ENCODE measurements around the gene MED12L. TPM values are rescaled to one million over a fixed set of nuclear protein-coding genes. Genes with fewer than 3 reads are reported as not detected.

Gene MED12L
- total and polyA plus RNA-seq, 4 donors, result 11.9 to 23.8 (median 12.6) TPM

DNA sequence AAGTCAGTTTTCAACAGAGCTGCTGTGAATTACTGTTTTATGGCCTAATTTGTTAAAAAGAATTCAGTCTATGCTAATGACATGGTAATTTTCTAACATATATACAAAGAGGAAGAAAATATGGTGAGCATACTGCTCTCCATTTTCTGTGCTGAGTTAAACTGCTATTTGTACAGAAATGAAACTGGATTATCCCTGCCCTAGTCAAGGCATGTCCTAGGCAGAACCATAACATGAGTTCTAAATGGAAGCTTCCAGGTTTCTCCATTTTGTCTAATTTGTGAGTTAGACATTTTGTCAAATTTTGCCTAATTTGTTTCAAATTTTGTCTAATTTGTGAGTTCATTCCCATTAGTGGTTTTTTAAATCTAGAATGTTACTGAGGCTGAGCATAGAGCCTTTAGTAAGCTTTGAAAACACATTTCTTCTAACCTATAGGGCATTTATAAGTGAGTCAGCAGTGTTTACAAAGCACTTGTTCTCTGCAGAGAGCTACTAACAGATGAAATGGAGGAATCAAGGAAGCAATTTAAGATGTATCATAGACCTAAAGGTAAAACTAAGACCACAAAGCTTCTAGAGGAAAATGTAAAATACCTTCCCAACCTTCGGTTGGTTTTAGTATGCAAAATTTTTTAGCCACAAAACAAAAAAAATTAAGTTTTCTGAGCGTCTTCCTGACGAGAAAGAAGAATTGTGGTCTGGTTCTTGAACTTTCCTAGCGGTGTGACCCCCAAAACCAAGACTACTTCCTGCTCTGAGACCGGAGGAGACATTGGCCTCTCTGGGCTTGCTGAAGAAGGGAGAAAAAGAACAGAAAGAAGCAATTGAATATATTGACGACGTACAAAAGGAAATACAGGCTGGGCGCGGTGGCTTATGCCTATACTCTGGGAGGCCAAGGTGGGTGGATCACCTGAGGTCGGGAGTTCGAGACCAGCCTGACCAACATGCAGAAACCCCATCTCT, 183.1 kb downstream of the MED12L start:
- Histone ChIP-seq H3K4me3 (ENCODE audit: low read depth, low read length) (no peak overlapping the region), H3K36me3 (ENCODE audit: control insufficient read depth, insufficient read depth, low read length) (no peaks in the 10 kb centered on the region), H3K4me1 (ENCODE audit: control insufficient read depth, insufficient read depth, low read length) (peaks cover 12% of the 10 kb centered on the region), H3K27me3 (ENCODE audit: control insufficient read depth, insufficient read depth, low read length) (no peaks in the 10 kb centered on the region), H3K27ac (ENCODE audit: low read depth, low read length) (no peak overlapping the region), H3K9me3 (ENCODE audit: control insufficient read depth, insufficient read depth, low read length) (no peaks in the 10 kb centered on the region)
- DNase-seq (ENCODE audit: low read depth in 4 of 6, low spot score in 6 of 6), result no peak
- WGBS (ENCODE audit: insufficient coverage), result 90% methylated on average over 2 of the region's 11 CpGs

- peaks cover 9% of the 10 kb centered on the region for H3K4me1 ChIP-seq (ENCODE audit: control insufficient read depth, insufficient read depth, low read length)
These were observed 184.2 kb downstream of the MED12L start for GRCh38 chr3:151269631-151270030.

GRCh38 chr3:151275091-151275490, 189.6 kb downstream of the MED12L start:
- no peaks in the 10 kb centered on the region for H3K9me3 ChIP-seq (ENCODE audit: control insufficient read depth, insufficient read depth, low read length)
- H3K4me1 ChIP-seq (ENCODE audit: control insufficient read depth, insufficient read depth, low read length), result no peaks in the 10 kb centered on the region
- DNase-seq (ENCODE audit: low read depth in 4 of 6, low spot score in 6 of 6), result no peak
- WGBS (ENCODE audit: insufficient coverage), result no CpG with 5 or more reads among the region's 5 CpGs
- H3K27me3 ChIP-seq (ENCODE audit: control insufficient read depth, insufficient read depth, low read length), result no peaks in the 10 kb centered on the region
- no peak overlapping the region for H3K4me3 ChIP-seq (ENCODE audit: low read depth, low read length)
- no peak overlapping the region for H3K27ac ChIP-seq (ENCODE audit: low read depth, low read length)
- H3K36me3 ChIP-seq (ENCODE audit: control insufficient read depth, insufficient read depth, low read length), result no peaks in the 10 kb centered on the region

More at GRCh38 chr3:151269631-151270030, 184.2 kb downstream of the MED12L start:
- Histone ChIP-seq H3K36me3 (ENCODE audit: control insufficient read depth, insufficient read depth, low read length) (no peaks in the 10 kb centered on the region), H3K27ac (ENCODE audit: low read depth, low read length) (no peak overlapping the region), H3K9me3 (ENCODE audit: control insufficient read depth, insufficient read depth, low read length) (no peaks in the 10 kb centered on the region), H3K27me3 (ENCODE audit: control insufficient read depth, insufficient read depth, low read length) (no peaks in the 10 kb centered on the region), H3K4me3 (ENCODE audit: low read depth, low read length) (no peak overlapping the region)
- 80% methylated on average over 2 of the region's 5 CpGs for WGBS (ENCODE audit: insufficient coverage)
- no peak for DNase-seq (ENCODE audit: low read depth in 4 of 6, low spot score in 6 of 6)

DNA sequence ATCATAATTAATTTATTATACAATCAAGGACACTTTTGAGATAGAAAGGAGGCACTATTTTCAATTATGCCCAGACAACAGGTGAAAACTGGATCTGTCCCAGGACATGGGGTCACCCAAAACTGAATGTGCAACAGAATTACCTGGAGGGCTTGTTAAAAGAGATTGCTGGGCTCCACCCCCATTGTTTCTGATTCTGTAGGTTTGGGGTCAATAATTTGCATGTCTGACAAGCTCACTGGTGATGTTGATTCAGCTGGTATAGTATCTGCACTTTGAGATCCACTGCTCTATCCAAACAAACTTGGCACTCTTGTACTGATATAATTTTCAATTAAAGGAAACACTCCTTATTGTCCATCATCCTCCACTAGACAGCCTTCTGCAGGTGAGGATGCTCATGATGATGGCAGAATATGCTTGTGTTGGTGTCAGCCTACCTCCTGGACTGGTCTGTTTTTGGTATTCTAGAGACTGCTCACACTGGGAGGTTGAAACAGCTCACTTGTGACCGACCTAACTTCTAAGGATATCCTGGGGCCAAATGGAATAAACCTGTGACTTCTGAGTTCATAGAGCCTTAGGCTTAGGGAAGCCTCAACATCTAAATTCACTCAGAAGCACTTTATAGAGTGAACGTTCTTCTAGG, 190.7 kb downstream of the MED12L start:
- Histone ChIP-seq H3K36me3 (ENCODE audit: control insufficient read depth, insufficient read depth, low read length) (no peaks in the 10 kb centered on the region), H3K27me3 (ENCODE audit: control insufficient read depth, insufficient read depth, low read length) (no peaks in the 10 kb centered on the region), H3K4me1 (ENCODE audit: control insufficient read depth, insufficient read depth, low read length) (no peaks in the 10 kb centered on the region), H3K4me3 (ENCODE audit: low read depth, low read length) (no peak overlapping the region), H3K9me3 (ENCODE audit: control insufficient read depth, insufficient read depth, low read length) (no peaks in the 10 kb centered on the region), H3K27ac (ENCODE audit: low read depth, low read length) (no peak overlapping the region)
- 75% methylated on average over 2 of the region's 2 CpGs for WGBS (ENCODE audit: insufficient coverage)
- no peak for DNase-seq (ENCODE audit: low read depth in 4 of 6, low spot score in 6 of 6)

DNA sequence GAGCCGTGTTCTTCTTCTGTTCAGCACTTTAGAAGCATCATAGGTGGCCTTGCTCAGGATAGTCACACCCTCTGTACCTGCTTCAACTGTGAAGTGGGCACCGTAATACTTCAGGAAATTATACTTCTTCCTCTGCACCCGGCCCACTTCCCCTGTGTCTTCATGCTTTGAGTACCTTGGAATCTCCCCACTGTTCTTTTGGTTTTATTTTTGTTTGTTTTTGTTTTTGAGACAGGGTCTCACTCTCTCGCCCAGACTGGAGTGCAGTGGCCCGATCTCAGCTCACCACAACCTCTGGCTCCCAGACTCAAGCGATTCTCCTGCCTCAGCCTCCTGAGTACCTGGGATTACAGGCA, 191.2 kb downstream of the MED12L start:
- Histone ChIP-seq H3K27ac (ENCODE audit: low read depth, low read length) (no peak overlapping the region), H3K9me3 (ENCODE audit: control insufficient read depth, insufficient read depth, low read length) (no peaks in the 10 kb centered on the region), H3K4me1 (ENCODE audit: control insufficient read depth, insufficient read depth, low read length) (no peaks in the 10 kb centered on the region), H3K4me3 (ENCODE audit: low read depth, low read length) (no peak overlapping the region), H3K27me3 (ENCODE audit: control insufficient read depth, insufficient read depth, low read length) (no peaks in the 10 kb centered on the region), H3K36me3 (ENCODE audit: control insufficient read depth, insufficient read depth, low read length) (no peaks in the 10 kb centered on the region)
- WGBS (ENCODE audit: insufficient coverage), result 86% methylated on average over 1 of the region's 6 CpGs
- no peak for DNase-seq (ENCODE audit: low read depth in 4 of 6, low spot score in 6 of 6)

DNA sequence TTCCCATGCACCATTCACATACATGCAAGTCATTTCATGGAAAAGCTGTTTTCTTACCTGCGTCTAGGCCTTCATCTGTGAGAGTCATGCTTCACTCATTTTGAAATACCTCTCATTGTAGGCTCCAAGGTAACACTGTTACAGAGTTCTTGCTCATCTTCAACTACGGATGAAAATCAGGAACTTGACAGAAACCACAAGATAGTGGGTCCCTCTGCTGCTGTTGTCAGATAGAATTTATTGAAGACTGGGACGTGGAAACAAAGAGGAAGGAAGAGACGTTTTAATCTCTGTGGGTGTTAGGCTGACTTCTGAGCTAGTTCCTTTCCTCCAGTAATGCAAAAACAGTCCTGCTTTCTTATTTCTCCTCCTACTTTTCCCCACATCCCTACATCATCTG, 192.8 kb downstream of the MED12L start, which contains the start of gene P2RY14:
Gene P2RY14 (minus strand): TSS at position 313 of the 400 bp plus-strand sequence. CDS start 64,226 bp downstream, outside the sequence.
- no peaks in the 10 kb centered on the region for H3K9me3 ChIP-seq (ENCODE audit: control insufficient read depth, insufficient read depth, low read length)
- no peak for DNase-seq (ENCODE audit: low read depth in 4 of 6, low spot score in 6 of 6)
- no peak within 1 kb of the TSS for H3K27ac ChIP-seq (ENCODE audit: low read depth, low read length)
- no peaks in the 10 kb centered on the region for H3K36me3 ChIP-seq (ENCODE audit: control insufficient read depth, insufficient read depth, low read length)
- WGBS (ENCODE audit: insufficient coverage), result 49% methylated on average over 2 of the region's 4 CpGs
- H3K4me1 ChIP-seq (ENCODE audit: control insufficient read depth, insufficient read depth, low read length), result no peaks in the 10 kb centered on the region
- H3K27me3 ChIP-seq (ENCODE audit: control insufficient read depth, insufficient read depth, low read length), result no peaks in the 10 kb centered on the region
- H3K4me3 ChIP-seq (ENCODE audit: low read depth, low read length), result no peak within 1 kb of the TSS

DNA sequence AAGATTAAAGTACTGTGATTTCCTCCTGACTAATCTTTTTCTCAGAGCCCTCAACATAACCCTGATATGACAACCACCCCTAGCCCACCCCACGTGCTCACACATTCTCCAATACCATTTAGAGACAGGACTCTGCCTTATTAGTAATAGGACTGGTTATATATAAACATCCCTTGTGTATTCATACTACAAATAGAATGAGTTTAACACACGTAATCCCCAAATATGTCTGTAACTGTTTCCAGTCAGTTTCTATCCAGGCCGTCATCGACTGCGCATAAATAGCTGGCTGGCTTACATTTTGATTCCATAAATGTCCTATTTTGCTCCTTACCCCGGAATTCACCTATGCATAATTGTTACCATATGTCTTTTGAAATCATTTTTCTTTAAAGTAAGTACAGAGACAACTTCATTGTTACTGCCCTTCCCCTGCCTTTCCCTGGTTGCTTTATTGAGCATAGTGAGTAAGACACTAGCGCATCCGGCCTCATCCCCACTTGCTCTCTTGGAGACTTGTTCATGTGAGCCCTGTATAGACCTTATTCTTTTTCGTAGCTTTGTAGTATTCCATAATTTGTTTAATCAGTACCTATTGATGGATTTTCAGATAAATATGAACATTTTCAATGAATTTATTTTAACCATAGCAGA, 196.3 kb downstream of the MED12L start:
- no peak for DNase-seq (ENCODE audit: low read depth in 4 of 6, low spot score in 6 of 6)
- H3K27me3 ChIP-seq (ENCODE audit: control insufficient read depth, insufficient read depth, low read length), result no peaks in the 10 kb centered on the region
- H3K9me3 ChIP-seq (ENCODE audit: control insufficient read depth, insufficient read depth, low read length), result no peaks in the 10 kb centered on the region
- H3K36me3 ChIP-seq (ENCODE audit: control insufficient read depth, insufficient read depth, low read length), result no peaks in the 10 kb centered on the region
- WGBS (ENCODE audit: insufficient coverage), result 100% methylated on average over 4 of the region's 9 CpGs
- no peak overlapping the region for H3K4me3 ChIP-seq (ENCODE audit: low read depth, low read length)
- H3K27ac ChIP-seq (ENCODE audit: low read depth, low read length), result no peak overlapping the region
- no peaks in the 10 kb centered on the region for H3K4me1 ChIP-seq (ENCODE audit: control insufficient read depth, insufficient read depth, low read length)

DNA sequence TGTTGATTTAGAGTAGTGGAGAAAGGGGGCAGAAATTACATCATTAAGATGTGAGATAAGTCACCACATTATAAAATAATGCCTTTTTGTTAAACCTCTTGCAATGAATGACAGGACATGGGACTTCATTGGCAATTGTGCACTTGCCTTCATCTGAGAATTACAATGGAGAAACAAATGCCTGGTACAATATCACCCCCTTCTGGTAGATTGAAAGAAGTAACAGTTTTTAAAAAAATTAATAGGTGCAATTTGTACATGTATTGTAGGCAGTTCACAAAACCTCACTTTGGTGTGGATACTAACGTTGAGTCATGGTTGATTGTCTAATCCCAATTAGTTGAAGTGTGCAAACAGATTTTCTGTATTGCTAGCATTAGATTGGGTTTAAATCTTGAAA, 197.5 kb downstream of the MED12L start:
- H3K27me3 ChIP-seq (ENCODE audit: control insufficient read depth, insufficient read depth, low read length), result no peaks in the 10 kb centered on the region
- peak in 5 of 6 donors; percentile 35 to 87 (median 56) for DNase-seq (ENCODE audit: low read depth in 4 of 6, low spot score in 6 of 6)
- H3K4me3 ChIP-seq (ENCODE audit: low read depth, low read length), result no peak overlapping the region
- H3K4me1 ChIP-seq (ENCODE audit: control insufficient read depth, insufficient read depth, low read length), result no peaks in the 10 kb centered on the region
- no peaks in the 10 kb centered on the region for H3K36me3 ChIP-seq (ENCODE audit: control insufficient read depth, insufficient read depth, low read length)
- H3K27ac ChIP-seq (ENCODE audit: low read depth, low read length), result no peak overlapping the region
- WGBS (ENCODE audit: insufficient coverage), result no CpG with 5 or more reads among the region's 1 CpG
- no peaks in the 10 kb centered on the region for H3K9me3 ChIP-seq (ENCODE audit: control insufficient read depth, insufficient read depth, low read length)

- H3K9me3 ChIP-seq (ENCODE audit: control insufficient read depth, insufficient read depth, low read length), result no peaks in the 10 kb centered on the region
- no CpG with 5 or more reads among the region's 4 CpGs for WGBS (ENCODE audit: insufficient coverage)
- H3K27ac ChIP-seq (ENCODE audit: low read depth, low read length), result no peak overlapping the region
- no peak for DNase-seq (ENCODE audit: low read depth in 4 of 6, low spot score in 6 of 6)
- H3K36me3 ChIP-seq (ENCODE audit: control insufficient read depth, insufficient read depth, low read length), result no peaks in the 10 kb centered on the region
- H3K4me1 ChIP-seq (ENCODE audit: control insufficient read depth, insufficient read depth, low read length), result no peaks in the 10 kb centered on the region
- H3K27me3 ChIP-seq (ENCODE audit: control insufficient read depth, insufficient read depth, low read length), result no peaks in the 10 kb centered on the region
- no peak overlapping the region for H3K4me3 ChIP-seq (ENCODE audit: low read depth, low read length)
These were observed 197.9 kb downstream of the MED12L start for GRCh38 chr3:151283387-151283786.
